NCI-H2227 (cell line): ENCODE measurements around the gene TBC1D22A.

Experiments used
- DNase-seq: peaks from one replicate; lab custom pipeline; 2025; ENCODE audit not compliant: unreplicated experiment; lab: John Stamatoyannopoulos, UW

Gene TBC1D22A

DNA sequence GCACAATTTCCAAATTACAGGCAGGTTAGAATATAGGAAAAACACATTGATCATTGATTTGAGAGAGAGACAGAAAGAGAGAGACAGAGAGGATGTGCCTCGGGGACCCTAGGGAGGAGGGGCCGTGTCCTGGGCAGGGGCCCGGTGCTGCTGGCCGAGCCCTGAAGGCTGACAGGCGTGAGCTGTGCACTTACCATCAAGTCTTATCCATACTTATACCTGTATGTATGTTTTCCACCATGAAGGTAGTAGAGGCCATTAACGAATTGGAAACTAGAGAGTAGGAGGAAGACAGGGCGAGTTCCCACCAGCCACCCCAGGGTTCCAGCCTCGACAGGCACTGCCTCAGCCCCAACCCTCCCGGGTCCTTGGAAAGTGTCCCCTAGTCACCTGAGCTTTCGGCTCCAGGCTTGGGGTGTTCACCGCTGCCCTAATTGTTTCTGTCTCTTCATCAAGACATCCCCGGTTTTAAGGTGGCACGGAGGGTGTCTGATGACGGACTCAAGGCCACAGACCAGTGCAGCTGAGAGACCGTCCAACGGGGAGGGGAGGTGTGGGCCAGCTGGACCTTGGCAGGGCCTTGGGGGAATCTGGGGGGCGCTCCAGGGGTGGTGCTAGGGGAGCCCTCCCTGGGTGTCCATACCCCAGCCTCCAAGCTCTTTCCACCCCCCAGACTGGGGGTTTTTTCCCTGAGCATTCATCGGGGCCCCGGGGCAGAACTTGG, 431.3 kb downstream of the TBC1D22A start:
- no peak for DNase-seq

DNA sequence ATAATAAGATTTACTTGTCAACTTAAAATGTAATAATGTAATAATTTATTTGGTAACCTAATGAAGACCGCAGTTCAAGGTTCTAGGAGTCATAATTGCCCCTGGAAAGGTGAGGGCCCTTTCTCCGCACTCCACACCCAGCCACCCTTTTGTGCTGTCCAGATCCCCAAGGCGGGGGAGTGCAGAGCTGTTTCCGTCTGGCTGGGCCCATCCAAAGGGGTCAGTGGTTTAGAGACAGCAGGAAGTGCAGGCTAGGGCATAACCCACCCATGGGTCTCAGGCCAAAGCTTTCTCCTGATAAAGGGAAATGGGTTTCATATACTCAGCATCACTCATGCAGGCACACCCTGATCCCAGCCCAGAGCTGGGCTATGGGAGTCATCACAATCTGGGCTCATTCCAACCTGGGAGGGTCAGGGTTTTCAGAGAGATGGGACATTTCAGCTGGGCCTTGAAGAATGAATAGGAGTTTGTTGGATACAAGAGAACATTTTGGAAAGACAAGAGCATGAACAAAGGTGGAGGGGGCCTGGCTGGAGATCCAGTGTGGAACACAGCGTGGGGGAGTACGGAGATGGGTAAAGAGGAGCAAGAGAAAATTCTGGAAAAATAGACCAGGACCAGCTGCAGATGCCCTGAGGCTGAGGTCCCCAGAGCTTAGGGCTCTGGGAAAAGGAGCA, 432.2 kb downstream of the TBC1D22A start:
- no peak for DNase-seq

DNA sequence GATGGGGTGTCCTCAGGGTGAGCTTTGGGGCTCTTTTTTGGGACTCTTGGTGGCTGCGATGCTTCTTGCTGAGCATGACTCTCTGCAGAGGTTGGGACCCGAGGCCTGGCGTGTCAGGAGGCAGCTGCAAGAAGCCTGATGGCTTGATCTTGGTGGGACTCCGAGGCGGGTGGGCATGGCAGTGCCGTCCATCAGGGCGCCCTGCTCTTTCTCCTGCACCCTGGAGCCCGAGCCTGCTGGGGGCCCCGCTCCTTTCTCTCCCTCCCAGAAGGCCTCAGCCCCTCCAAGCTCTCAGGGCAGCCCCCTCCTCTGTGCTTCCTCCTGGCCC, 432.7 kb downstream of the TBC1D22A start:
- no peak for DNase-seq

DNA sequence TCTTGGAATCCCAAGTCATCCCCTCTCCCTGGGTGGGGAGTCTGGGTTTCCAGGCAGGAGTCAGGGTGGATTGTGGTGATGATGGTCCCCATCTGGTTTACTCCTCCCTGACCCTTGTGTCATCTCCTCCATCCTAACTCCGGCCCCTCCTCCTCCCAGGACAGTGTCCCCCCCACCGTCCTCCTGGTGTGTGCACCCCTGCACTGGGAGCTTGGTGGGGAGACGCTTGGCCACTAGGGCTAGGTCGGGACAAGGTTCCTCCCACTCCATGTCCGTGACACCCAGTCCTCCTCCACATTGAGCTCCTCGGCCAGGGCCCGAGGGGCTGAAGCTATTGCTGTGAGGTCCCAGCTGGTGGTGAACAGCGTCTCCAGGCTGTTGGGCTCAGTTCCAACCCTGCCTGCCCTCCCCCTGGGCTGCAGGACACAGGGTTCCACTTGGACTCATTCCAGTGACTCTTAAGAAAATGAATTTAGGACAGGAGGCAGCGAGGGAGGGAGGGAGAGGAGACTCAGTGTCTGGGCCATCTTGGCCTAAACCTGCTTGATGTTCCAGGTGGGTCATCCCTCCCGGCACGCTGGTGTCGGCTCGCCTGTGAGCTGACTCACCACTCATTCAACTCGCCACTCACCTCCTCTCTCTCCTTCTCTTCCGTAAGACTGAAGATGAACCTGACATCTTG, 433.2 kb downstream of the TBC1D22A start:
- no peak for DNase-seq

DNA sequence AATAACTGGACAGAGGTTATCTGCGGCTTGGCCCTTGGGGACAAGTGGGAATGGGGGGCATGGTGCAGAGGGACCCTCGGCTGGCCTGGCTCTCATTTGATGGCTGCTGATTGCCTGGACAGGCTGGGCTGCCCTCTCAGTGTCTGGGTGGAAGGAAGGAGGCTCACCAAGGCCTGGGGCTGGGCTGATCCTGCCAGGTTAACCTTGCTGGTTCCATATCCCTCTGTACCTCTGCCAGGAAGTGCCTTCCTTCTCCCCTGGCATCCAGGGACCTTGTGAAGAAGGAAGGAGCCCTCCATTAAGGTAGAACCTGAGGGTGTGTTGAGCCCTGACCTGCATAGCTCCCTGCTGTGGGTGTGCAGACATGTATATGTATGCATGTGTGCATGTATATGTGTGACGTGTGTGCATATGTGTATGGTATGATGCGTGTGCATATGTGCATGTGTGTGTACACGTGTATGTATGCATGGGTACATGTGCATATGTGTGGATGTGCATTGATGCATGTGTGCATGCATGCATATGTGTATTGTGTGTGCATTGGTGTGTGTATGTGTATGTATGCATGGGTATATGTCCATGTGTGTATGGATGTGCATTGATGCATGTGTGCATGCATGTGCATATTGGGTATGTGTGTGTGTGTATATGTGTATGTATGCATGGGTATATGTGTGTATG, 433.9 kb downstream of the TBC1D22A start:
- no peak for DNase-seq

DNA sequence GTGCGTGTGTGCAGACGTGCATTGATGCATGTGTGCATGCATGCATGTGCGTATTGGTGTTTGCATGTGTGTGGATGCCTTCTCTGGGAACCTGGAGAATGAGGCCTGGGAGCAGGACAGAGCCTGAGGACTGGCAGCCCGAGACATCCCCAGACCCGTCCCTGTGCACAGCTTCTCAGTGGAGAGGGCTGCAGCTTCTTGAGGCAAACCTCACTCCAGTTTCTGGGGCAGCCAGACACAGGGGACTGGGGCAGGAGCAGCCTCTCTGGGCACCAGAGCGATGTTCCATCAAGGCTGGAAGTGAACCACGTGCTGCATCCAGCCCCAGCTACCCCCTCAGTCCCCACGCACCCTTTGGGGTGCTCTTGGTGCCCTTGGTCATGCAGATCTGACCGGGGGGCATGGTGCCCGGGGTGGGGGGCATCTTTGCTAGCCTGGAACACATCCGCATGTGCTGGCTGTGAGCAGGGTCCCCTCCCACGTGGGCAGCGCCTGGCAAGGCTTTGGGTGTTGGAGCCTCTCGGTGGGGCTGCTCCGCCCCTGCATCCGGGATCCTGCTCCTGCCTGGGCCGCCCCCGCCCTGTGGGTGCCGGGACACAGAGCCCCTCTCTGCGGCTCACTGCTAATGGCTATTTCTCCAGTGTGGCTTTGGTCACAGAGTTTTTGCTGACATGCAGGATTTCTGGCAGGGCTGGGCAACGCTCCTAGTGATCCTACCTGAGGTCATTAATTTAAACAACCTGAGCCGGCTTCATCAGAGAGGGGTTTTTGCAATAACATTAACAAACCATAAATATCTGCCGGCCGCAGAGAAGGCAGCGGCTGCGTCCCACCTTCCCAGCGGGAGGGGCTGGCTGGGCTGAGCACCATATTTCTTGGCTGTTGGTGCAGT, 434.7 kb downstream of the TBC1D22A start:
- no peak for DNase-seq

DNA sequence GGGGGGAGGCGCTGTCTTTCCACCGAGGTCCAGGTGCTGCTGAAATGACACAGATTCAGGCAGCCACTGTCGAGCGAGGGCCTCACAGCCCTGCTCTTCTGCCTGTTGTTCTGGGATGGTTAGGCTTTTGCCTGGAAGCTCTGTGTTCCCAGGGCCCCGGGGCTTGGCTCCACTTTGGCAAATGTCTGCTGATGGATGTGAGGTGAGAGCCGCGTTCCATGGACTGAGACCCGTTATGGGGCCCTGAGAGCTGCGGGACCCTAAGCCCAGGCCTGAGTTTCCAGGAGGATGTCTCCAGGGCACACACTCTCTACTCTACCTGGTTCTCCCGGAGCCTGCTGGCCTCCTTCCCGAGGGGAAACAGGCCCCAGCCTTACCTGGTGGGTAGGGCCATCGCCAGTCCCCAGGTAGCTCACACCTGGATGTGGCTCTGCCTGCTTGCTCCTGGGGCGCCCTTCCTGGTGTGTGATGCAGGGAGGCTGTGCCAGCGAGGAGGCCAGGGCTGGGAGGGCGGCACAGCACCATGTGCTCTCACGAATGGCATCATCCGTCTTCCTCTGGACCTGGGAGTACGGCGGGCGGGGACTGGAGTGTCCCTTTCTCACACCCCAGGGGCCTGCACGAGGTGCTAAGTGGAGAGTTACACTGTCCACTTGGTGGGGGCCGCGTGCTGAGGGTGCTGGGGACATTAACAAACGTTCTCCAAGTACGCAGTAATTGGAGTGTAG, 435.5 kb downstream of the TBC1D22A start:
- DNase-seq: no peak

DNA sequence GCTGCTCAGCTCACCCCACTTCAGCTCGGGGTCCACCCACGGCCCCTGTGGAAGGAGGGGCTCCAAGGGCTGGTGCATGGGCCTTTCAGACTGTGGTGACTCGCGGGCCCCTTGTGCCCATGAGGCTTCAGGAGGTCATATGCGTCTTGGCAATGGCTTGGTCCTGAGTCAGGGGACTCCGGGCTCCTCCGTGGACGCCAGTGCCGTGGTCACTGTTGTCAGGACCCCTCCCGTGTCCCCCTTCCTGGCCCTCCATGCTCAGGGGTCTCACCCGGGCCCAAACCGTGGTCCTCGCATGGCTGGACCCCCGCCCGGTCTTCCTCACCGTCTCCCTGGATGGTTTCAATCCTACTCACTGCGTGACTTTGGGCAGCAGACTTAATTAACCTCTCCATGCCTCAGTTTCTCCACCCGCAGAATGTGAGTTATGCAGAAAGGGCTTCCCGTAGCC, 436.4 kb downstream of the TBC1D22A start:
- no peak for DNase-seq

DNA sequence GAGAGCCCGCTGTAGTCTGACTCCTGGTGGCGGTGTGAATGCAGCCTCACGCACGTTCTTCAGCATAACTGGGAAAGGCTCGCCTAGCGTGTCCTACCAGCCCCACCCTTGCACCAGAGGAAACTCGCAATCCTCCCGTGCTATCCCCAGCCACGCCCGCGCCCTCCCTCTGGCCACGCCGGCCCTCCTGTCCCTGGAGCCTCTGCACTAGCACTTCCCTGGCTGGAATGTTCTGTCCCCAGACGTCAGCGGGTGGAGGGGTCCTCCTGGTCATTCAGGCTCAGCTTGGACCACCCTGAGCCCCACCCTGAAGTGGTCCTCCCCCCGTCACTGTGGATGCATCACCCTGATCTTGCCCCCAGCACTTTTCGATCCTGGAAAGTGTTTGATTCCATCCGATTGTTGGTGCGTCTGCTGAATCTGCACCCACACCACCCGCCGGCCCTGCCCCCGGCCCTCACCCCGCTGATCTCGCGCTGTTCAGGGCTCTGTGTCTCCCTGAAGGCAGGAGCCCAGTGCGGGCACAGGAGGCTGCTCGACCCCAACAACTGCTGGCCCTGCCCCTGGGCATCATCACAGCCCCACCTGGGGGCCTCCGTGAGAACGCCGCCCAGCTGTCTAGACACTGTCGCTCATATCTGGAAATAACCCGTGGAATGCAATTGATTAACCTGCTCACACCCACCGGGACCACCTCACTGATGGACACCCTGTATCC, 437.0 kb downstream of the TBC1D22A start:
- no peak for DNase-seq

DNA sequence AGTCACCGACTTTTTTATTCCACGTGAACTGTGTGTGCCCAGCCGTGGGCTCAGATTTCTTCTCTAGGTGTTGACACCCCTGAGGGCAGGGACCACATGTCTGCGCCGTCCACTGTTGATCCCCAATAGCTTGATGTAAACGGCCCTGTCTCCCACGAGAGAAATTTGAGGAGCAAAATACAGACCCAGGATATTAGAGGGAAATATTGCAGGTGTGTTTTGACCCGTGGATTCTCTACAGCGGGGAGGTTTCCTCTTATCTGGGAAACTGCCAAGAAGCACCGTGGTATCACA, 437.5 kb downstream of the TBC1D22A start:
- DNase-seq: no peak

DNA sequence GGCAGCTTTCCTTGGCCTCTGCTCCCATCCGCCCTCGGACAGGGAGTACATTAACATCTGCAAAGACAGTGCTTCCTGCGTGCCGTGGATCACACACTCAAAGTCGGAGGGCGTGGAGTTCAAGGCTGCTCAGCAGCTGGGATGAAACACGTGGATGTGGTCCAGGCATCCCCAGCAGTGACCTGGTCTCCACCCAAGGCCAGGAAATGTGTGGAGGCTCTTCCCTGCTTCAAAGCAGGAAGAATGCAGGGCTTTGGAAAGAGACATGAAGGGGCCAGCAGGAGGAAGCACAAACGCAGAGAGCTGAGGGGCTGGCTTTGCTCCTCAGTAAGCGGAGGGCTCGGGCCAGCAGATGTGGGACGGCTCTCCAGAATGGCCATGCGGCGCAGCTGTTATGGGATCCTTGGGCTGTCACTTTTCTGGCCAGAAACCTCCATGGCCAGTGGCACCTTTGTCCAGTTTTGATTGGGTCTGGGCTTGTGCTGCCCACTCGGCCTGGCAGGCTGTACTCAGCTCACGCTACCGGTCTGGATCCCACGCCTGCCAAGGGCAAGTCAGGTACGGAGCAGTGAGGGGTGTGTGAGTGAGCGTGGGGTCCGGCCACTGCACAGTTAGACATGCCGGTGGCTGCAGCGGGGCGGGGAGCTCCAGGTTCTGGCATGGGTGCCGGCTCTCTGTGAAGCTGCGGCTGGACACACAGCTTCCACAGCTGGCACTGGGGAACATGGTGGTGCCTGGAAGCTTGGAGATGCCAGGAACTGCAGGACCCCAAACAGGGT, 438.0 kb downstream of the TBC1D22A start:
- no peak for DNase-seq

DNA sequence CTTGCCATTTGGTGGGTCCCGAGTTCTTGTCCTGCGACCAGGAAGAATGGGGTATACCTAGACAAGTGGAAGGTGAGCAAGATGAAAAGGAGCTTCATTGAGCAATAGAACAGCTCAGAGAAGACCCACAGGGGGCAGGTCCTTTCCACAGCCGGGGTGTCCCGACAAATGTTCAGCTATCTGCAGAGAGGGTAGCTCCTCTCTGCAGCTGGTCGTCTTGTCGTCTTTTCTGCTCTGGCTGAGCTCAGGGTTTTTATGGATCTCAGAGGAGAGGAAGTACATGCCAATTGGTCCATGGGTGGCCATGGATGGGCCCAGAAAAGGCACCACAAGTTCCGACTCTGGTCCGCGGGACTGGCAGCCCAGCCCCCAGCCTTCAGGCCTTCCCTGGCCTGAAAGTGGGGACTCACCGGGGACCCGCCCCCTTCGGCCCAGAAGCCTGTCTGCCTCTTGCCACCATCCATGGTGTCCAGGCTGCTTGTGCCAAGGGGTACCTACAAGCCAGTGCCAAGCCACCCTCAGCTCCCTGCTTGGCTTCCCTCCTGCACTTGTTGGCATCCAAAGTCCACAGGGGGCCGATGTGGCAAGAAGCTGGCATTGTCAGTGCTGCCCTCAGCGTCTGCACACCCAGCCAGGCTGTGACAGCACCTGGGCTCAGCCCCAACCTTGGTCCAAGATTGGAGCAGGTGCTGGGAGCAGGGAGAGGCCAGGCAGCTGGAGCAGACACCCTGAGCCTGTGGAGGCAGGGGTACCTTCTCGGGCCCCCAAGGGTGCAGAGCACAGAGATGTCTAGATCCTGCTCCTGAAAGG, 438.9 kb downstream of the TBC1D22A start:
- no peak for DNase-seq

DNA sequence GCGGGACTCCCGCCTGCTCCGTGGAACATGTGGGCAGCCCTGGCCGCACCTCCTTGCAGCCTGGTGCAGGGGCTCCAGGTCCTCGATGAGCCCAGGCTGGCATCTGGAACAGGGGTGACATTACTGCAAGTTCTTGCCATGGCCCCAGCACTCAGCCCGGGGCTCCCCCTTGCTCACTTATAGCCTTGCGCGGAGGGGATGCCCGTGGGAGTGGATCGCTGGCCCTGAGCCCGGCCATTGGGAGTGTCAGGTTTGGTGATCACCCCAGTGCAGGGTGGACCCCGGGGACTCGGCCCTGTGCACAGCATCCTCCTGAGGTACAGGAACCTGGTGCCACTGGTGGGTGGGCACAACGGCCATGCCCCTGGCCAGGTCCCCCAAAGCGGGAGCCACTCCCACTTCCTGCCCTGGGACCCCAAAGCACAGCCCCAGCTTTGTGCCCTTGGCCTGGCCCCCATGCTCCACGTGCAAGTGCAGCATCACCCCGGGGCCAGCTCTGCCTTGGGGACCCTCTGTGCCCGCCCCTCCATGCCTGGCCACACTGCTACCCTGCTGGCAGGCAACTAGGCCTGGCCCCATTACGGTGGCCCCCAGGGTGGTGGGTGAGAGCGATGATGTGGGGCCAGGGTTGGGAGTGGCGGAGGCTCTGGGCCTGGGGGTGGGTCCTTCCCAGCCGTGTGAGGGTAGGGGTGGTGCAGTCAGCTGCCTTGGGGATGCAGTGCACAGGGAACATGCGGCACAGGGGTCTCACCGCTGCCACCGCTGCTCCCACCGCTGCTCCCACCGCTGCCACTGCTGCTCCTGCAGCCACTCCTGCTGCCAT, 439.8 kb downstream of the TBC1D22A start:
- no peak for DNase-seq

DNA sequence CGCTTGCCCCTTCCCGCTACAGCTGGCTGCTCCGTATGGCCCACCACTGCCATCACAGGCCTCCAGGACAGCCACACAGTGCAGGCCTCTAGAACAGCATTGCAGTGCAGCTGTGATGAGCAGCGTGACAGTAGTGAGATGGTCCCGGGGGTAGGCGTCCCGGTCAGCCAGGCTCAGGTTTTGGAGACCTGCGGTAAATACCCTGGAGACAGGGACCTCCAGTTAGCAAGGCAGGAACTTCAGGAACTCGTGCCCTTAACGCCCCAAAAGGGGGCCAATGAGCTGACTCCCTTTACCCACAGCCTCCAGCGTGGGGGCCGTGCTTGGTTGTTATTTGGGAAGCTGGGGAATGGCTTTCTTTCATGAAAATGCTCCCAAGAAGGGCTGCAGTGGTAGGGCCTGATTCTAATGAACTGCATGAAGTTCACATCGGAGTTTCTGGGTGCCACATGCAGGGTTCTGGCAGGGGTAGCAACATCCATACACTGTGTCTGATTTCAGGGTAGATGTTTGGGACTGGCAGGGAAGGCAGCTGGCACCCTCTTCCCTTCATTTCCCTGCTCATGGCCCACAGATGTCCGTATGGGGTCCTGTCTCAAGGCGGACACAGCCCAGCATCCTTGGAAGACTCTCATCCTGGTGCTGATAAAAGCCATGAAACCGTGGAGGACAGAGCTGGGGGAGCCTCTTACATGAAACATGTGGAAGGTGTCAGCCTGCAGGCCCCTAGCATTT, 440.5 kb downstream of the TBC1D22A start:
- DNase-seq: no peak

DNA sequence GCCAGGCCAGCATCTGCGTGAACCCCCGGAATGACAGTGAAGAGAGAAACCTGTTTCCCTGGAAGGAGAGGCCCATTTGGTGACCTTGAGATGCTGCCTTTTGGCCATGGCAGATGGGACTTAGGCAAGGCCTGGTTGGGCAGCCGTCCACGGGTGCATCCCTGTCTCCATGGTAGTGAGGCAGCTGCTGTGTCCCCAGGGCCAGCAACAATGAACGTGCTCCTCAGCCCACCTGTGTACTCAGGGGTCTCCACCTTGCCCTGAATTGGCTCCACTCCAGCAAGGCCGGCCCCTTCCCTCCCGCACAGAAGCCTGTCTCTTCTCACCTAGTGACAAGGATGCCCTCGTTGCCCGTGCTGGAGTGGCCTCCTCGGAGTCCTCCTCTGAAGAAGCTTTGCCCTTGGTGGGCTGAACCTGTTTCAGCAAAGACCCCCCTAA, 441.1 kb downstream of the TBC1D22A start:
- DNase-seq: no peak
